Motor neuron (in vitro differentiated cells): Measurements from ENCODE around the gene TEF. TPM values are rescaled to one million over a fixed set of nuclear protein-coding genes. Genes with fewer than 3 reads are reported as not detected.

ENCODE experiments used
- ATAC-seq, 8 experiments: fragments of 200-7000 bp; cut with Tn5 transposase; replicated peaks in 6 of 8; 2 replicates each; pipeline ENCODE4 v1.8.0; 2021; ENCODE audit warnings: mild to moderate bottlenecking in 8 of 8, moderate library complexity in 8 of 8
- H3K27ac ChIP-seq, 2 donors: fragments of 250-450 bp; sonication (Bioruptor Pico); 2 replicates each; pipeline ENCODE4 v1.9.0; 2021; ENCODE audit warnings: antibody characterized with exemption in 2 of 2, mild to moderate bottlenecking in 2 of 2, moderate library complexity in 1 of 2
- H3K4me1 ChIP-seq, 2 donors: fragments of 250-450 bp; sonication (Bioruptor Pico); replicated peaks in 1 of 2; 2 replicates each; pipeline ENCODE4 v1.6.1; 2021; ENCODE audit warnings: antibody characterized with exemption in 2 of 2, mild to moderate bottlenecking in 2 of 2, moderate library complexity in 1 of 2
- H3K4me3 ChIP-seq, 5 donors: fragments of 250-450 bp; sonication (Bioruptor Pico); 2 replicates each; pipeline ENCODE4 v1.9.0; 2021; ENCODE audit warnings: antibody characterized with exemption in 5 of 5, mild to moderate bottlenecking in 5 of 5, moderate library complexity in 4 of 5
- WGBS, 10 experiments: fragments of 450-650 bp; shearing (Covaris generic); methylation state at CpG; one replicate each; pipeline ENCODE4 v1.0.0; 2022; 5-methylcytosine and 5-hydroxymethylcytosine counted together
- in situ Hi-C, 9 experiments: fragments of 400-800 bp; cut with MboI; loops; one replicate each; pipeline ENCODE4 v1.15.0; 2021; ENCODE audit warnings: low sequenced_read_pairs in 9 of 9, low pct_unique_long_range_greater_than_20kb in 2 of 9; ENCODE audit not compliant: unreplicated experiment in 9 of 9
- total RNA-seq, 8 experiments: library from RNA; unstranded; fragments of 300-600 nt; gene quantifications; 2 replicates each; pipeline versions ENCODE4 v1.2.3 to v1.2.4, GENCODE V29; 2022

Gene TEF
- total RNA-seq, 8 experiments from 2014 or later: 3.1 to 6.6 (median 4.9) TPM

DNA sequence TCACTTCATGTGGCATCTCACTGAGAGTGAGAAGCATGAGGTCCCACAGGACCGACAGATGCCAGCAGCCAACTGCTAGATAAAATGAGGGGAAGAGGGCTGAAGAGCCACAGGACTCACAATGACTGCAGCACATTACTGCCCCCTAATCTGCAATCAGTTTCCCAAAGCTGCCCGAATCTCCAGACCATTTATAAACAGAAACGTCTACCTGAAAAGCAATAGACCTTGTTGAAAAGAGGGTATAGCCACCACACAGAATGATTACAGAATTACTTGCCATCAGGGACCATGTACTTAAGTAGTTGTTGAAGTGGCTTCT, 12.4 kb upstream of the TEF start:
- Histone ChIP-seq H3K27ac (no peak overlapping the region), H3K4me3 (no peak overlapping the region), H3K4me1 (peaks cover 8 to 23% of the 10 kb centered on the region in 2 donors)
- ATAC-seq: no peak
- in situ Hi-C loops: no loop called here
- 55 to 80% (median 64%) methylated on average over 1 to 3 of the region's 3 CpGs; no CpG with 5 or more reads in 6 of the 10 experiments for WGBS, 10 experiments

DNA sequence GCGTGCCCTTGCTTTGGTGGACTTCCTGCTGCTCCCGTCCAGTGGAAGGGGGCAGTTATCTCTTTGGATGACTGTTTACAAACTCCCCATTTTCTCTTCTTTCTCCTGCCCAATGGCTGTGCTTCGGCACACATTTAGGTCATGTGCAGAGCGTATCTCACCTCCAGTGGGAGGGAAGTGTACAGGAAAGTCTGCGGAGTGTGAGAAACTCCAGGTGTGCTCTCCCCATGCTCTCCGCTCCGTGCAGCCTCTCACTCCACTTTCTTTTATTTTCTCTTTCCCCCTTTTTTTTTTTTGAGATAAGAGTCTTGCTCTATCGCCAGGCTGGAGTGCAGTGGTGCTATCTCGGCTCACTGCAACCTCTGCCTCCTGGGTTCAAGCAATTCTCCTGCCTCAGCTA, 11.9 kb upstream of the TEF start:
- 81 to 100% (median 93%) methylated on average over 2 to 7 of the region's 9 CpGs; no CpG with 5 or more reads in 2 of the 10 experiments for WGBS, 10 experiments
- no peak for ATAC-seq
- in situ Hi-C loops: no loop called here
- no peak overlapping the region for H3K27ac ChIP-seq
- H3K4me3 ChIP-seq: no peak overlapping the region
- H3K4me1 ChIP-seq: peaks cover 8 to 20% of the 10 kb centered on the region in 2 donors

DNA sequence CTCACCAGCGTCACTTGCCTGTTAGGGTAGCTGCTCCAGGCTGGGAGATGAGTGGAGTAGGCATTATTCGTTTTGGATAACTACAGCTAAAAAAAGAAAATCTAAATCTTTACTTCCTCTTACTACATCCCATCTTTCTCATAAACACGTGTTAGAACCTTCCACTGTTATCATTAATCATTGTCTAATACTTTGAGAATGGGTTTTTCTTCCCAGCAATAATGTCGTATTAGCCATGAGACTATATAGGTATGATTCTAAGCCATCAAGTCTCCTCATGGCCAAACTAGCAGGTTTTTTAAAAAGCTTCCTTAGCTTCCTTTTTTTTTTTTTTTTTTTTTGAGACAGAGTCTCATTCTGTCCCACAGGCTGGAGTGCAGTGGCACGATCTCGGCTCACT, 3.9 kb upstream of the TEF start:
- Histone ChIP-seq H3K4me1 (peaks cover 9 to 11% of the 10 kb centered on the region in 2 donors), H3K4me3 (no peak overlapping the region), H3K27ac (no peak overlapping the region)
- 33 to 100% (median 74%) methylated on average over 1 to 6 of the region's 6 CpGs for WGBS, 10 experiments
- ATAC-seq: no peak
- in situ Hi-C loops: no loop called here

DNA sequence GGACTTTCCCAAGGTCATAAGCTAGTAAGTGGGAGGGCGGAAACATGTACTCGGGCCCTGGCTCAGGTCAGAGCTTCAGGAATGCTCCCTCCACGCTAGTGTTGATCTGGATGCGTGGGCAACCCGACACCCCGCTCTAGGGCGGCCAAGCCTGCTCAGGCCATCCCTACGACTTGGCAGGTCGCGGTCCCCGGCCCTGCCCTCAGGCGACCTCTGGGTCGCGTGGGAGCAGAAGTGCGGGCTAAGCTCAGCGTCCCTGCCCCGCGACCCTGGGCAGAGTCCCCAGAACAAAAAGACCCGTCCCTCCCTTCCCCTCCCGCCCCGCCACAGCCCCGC, 781 bp upstream of the TEF start:
- ATAC-seq: peak in 5 of 8 experiments; percentile 1 to 43 (median 25)
- Histone ChIP-seq H3K27ac (peak overlapping the region; percentile 79 to 95), H3K4me3 (peak overlapping the region; percentile 77 to 97 (median 86)), H3K4me1 (peaks cover 18 to 20% of the 10 kb centered on the region in 2 donors)
- in situ Hi-C loops: no loop called here
- whole genome bisulfite sequencing, 10 experiments: 10 to 23% (median 20%) methylated on average over 1 to 3 of the region's 22 CpGs; no CpG with 5 or more reads in 7 of the 10 experiments

DNA sequence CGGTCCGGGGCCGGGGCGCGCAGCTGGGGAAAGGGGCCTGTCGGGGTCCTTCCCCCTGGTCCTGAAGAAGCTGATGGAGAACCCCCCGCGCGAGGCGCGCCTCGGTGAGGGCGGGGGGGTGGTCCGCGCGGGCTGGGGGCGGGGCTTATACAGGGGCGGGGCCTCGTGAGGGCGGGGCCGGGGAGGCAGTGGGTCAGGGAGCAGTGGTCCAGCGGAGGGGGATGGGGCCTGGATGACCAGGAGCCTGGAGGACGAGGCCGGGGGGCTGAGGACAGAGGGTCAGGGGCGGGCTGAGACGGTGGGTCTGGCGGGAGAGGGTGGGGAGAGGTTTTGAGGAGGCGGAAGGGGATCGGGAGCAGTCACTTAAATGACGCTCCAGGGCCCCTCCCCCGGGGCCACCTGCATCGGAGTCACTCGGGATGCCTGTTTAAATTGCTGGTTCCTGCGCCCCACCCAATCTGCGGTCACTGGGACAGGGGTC, 396 bp downstream of the TEF start:
- no CpG with 5 or more reads among the region's 35 CpGs for WGBS, 10 experiments
- peak overlapping the region; percentile 90 to 95 for H3K27ac ChIP-seq
- H3K4me1 ChIP-seq: peaks cover 18 to 20% of the 10 kb centered on the region in 2 donors
- in situ Hi-C loops: no loop called here
- ATAC-seq: peak; percentile 9 to 46 (median 41)
- peak overlapping the region; percentile 77 to 97 (median 86) for H3K4me3 ChIP-seq

DNA sequence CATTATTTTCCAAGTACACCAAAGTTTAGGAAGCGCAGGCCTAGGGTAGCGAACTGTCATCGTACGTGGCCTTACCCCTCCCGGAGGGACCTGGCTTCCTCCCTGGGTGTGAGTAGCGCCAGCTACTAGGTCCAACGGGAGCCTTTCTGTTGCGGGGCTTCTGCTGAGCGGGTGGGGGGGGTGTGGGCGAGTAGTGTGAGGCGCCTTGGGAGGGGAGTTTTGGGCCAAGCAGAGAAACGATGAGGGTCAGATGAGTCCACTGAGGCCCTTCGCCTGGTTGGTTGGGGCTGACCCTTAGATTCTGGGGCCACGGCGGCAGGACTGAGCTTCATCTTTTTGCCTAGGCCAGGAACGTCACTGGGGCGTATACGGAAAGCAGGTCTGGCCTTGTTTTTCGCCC, 868 bp downstream of the TEF start:
- in situ Hi-C loops: no loop called here

DNA sequence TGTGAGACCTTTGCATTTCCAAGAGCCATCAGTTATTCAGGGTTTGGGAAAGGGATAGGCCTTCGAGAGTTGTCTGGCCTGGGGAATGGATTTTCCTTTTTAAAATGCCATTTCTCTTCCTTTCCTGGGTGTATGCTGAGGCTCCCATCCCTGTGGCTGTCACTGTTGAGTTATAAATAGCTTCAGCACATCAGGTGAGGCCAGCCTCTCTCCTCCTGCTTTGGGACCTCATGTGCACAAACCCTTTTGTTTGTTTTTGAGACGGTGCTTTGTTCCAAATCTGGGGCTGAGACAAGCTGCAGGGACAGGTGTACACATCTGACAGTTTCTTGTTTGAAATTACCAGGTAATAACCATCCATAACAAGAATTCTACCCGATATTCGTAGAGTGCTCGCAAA, 1.3 kb downstream of the TEF start:
- WGBS, 10 experiments: 72 to 100% (median 92%) methylated on average over 1 to 4 of the region's 5 CpGs
- peaks cover 18 to 20% of the 10 kb centered on the region in 2 donors for H3K4me1 ChIP-seq
- in situ Hi-C loops: no loop called here
- peak overlapping the region; percentile 77 to 97 (median 86) for H3K4me3 ChIP-seq
- H3K27ac ChIP-seq: no peak overlapping the region
- no peak for ATAC-seq

More for the DNA sequence above, 868 bp downstream of the TEF start:
- Histone ChIP-seq H3K27ac (peak overlapping the region; percentile 90 to 95), H3K4me3 (peak overlapping the region; percentile 77 to 97 (median 86)), H3K4me1 (peaks cover 18 to 20% of the 10 kb centered on the region in 2 donors)
- no CpG with 5 or more reads among the region's 19 CpGs for WGBS, 10 experiments
- no peak for ATAC-seq

DNA sequence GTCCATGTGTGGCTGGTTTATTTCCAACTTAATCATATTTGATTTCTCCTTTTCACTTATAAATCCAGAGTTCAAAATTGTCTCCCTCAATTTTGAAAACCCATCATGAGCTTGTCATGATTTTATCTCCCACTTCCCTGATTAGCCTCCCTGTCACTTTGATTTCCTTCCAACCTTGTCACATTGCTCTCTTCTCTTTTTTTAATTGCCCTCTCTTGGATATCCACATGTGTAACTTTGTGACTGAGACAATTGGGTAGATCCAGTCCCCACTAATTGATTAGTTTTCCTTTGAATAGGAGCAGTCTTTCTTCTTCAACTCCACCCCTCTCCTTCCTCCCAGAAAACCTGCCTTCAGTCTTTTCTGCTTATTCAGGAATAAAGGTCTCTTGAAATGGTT, 2.4 kb downstream of the TEF start:
- H3K4me1 ChIP-seq: peaks cover 18 to 20% of the 10 kb centered on the region in 2 donors
- in situ Hi-C loops: no loop called here
- no peak overlapping the region for H3K4me3 ChIP-seq
- H3K27ac ChIP-seq: no peak overlapping the region
- ATAC-seq: no peak

DNA sequence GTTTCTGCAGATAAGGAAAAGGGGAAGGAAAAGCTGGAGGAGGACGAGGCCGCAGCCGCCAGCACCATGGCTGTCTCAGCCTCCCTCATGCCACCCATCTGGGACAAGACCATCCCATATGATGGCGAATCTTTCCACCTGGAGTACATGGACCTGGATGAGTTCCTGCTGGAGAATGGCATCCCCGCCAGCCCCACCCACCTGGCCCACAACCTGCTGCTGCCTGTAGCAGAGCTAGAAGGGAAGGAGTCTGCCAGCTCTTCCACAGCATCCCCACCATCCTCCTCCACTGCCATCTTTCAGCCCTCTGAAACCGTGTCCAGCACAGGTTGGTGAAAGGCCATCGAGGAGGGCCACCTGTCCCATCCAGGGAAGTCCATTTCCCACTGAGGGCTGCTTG, 5.6 kb downstream of the TEF start:
- in situ Hi-C loops: no loop called here

DNA sequence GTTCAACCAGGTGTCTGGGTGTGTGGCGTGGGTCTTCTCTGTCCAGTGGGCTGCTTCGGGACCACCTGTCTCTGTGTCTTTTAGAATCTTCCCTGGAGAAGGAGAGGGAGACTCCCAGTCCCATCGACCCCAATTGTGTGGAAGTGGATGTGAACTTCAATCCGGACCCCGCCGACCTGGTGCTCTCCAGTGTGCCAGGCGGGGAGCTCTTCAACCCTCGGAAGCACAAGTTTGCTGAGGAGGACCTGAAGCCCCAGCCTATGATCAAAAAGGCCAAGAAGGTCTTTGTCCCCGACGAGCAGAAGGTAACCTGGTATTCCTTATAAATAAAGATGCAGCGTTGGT, 12.2 kb downstream of the TEF start:
- Histone ChIP-seq H3K4me1 (no peaks in the 10 kb centered on the region), H3K27ac (no peak overlapping the region), H3K4me3 (no peak overlapping the region)
- 70 to 100% (median 88%) methylated on average over 1 to 11 of the region's 11 CpGs; no CpG with 5 or more reads in 3 of the 10 experiments for WGBS, 10 experiments
- in situ Hi-C loops: no loop called here
- ATAC-seq: no peak

More for the DNA sequence above, 5.6 kb downstream of the TEF start:
- no peak overlapping the region for H3K4me3 ChIP-seq
- no peak for ATAC-seq
- WGBS, 10 experiments: 71 to 100% (median 92%) methylated on average over 1 to 4 of the region's 7 CpGs; no CpG with 5 or more reads in 4 of the 10 experiments
- no peak overlapping the region for H3K27ac ChIP-seq
- peaks cover 11% of the 10 kb centered on the region in 2 donors for H3K4me1 ChIP-seq

DNA sequence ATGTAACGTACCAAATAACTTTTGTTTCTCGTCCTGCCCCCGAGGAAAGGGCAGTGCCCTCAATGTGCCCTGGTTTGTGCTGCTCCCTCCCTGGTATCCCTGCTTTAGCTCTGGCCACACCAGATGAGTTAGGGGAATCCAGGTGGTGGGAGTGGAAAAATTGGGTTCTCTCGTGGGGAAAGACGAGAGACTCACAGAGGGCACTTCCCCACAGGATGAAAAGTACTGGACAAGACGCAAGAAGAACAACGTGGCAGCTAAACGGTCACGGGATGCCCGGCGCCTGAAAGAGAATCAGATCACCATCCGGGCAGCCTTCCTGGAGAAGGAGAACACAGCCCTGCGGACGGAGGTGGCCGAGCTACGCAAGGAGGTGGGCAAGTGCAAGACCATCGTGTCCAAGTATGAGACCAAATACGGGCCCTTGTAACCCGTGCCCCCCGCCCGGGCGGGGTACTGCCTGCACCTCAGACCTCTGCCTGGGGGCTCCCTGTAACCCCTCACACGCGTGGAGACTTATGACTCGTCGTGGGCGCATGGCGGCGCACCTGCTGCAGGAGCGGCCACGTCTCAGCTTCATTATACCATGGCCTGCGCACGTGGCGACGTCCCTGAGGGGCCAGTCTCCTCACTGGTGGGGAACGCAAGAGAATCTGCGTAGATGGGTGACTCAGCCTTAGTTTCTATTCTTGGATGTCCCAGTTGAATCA, 13.9 kb downstream of the TEF start:
- H3K4me3 ChIP-seq: no peak overlapping the region
- no peak overlapping the region for H3K27ac ChIP-seq
- WGBS, 10 experiments: 81 to 98% (median 93%) methylated on average over 7 to 13 of the region's 37 CpGs; no CpG with 5 or more reads in 7 of the 10 experiments
- H3K4me1 ChIP-seq: no peaks in the 10 kb centered on the region
- in situ Hi-C loops: no loop called here
- ATAC-seq: no peak

DNA sequence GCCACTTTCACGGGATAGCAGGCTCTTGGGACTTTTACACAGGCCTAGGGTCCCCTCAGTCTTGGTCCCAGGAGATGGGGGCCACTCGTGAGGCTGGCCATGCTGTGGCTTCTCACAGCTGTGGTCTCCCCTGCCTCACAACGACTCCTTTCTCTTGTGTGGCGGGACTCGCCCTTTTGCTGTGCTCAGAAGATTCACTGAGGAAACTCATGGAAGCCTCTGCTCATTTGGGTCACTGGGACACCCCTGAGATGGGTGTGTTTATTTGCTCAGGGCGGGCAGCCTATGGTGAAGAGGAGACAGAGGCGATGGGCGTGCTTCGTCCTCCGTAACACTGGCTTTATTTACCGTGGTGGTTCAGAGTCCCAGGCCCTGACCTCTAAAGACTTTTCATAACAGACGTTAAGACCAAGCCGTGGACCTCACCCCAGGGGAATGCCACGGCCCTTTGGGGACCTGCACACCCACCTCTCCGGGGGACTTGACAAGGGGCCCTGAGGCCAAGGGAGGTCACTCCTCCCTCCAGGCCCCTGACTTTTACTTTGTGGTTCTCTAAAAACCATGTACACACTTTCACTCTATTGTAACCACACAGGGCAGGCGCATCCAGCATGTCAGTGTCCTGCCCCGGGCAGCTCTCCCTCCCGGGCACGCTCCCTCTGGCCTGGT, 15.5 kb downstream of the TEF start:
- peak in 1 of 8 experiments; percentile 59 for ATAC-seq
- Histone ChIP-seq H3K4me3 (no peak overlapping the region), H3K4me1 (no peaks in the 10 kb centered on the region), H3K27ac (no peak overlapping the region)
- in situ Hi-C loops: no loop called here
- 67 to 100% (median 75%) methylated on average over 1 to 10 of the region's 19 CpGs; no CpG with 5 or more reads in 5 of the 10 experiments for WGBS, 10 experiments

DNA sequence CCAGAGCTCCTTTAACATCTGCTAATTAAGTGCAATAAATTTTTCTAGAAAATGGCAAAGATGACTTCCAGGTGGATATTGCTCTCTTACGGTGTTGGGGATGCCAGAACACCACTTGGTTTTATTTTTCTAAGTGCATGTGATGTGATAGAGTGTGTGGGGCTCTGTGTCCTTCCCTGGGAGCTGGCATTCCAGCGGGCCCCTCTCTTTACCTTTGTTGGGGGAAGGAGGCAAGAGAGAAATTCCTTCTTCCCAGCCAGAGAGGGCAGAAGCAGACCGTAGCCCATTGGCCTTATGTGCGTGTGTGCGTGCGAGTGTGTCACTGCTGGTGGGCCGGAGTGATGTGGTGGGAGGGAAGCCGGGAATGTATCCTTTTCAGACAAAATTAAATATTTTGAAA, 17.2 kb downstream of the TEF start:
- ATAC-seq: no peak
- H3K4me3 ChIP-seq: no peak overlapping the region
- no peak overlapping the region for H3K27ac ChIP-seq
- in situ Hi-C loops: no loop called here
- 39 to 100% (median 83%) methylated on average over 1 to 6 of the region's 8 CpGs; no CpG with 5 or more reads in 3 of the 10 experiments for WGBS, 10 experiments
- no peaks in the 10 kb centered on the region for H3K4me1 ChIP-seq
